HepG2 (cell line): ENCODE measurements around the gene TMEM125. TPM values are rescaled to one million over a fixed set of nuclear protein-coding genes. Genes with fewer than 3 reads are reported as not detected.

ENCODE experiments used
- ATAC-seq: fragments of 200-7000 bp; cut with Tn5 transposase; 3 replicates; pipeline ENCODE4 v1.9.1; 2020; ENCODE audit warnings: mild to moderate bottlenecking, moderate library complexity
- BruUV-seq: library from RNA; stranded (reverse); fragments of 400-500 nt; replicated peaks from 2 replicates; lab custom pipeline; 2021; lab: Mats Ljungman, UMichigan
- CTCF ChIA-PET: fragments of 300-600 bp; formaldehyde crosslinking; extraction: SDS; loops from one replicate; lab custom pipeline; 2021; ENCODE audit warnings: low total read pairs, inconsistent platforms, low intra/inter-chr PET ratio; lab: Yijun Ruan, JAX
- POLR2A ChIA-PET: fragments of 350-600 bp; sonication (Branson Sonifier 250); formaldehyde crosslinking; loops from one replicate; lab custom pipeline; 2020; ENCODE audit warnings: antibody characterized with exemption, inconsistent platforms; lab: Yijun Ruan, JAX
- DNase-seq: peaks from one replicate; pipeline ENCODE4 v3.0.0-alpha.2; 2015; ENCODE audit warnings: low spot score
- FAIRE-seq: peaks from 3 replicates; lab custom pipeline; 2011; peaks lifted over from hg19 to GRCh38; lab: Jason Lieb, UNC
- H2AFZ ChIP-seq: one replicate; pipeline ENCODE4 v1.6.1; 2011; ENCODE audit warnings: low read length, inconsistent platforms
- H3K27ac ChIP-seq: fragments of 300-600 bp; 3 replicates; pipeline ENCODE4 v1.8.0; 2011; ENCODE audit warnings: mixed run types, mild to moderate bottlenecking, mixed read lengths, low read length, inconsistent platforms; ENCODE audit not compliant: insufficient read depth; ENCODE audit errors: extremely low read length
- H3K27me3 ChIP-seq, 2 experiments: fragments of 200-600 bp in 1 of 2; 2 replicates in 1 of 2; 3 replicates in 1 of 2; pipeline versions ENCODE4 v1.6.0 to v1.8.0; 2011; ENCODE audit warnings: low read length in 2 of 2, mild to moderate bottlenecking in 2 of 2, moderate library complexity in 2 of 2, inconsistent platforms in 1 of 2; ENCODE audit not compliant: insufficient read depth in 2 of 2, control insufficient read depth in 1 of 2
- H3K36me3 ChIP-seq, 2 experiments: fragments of 200-600 bp in 1 of 2; replicated peaks in 1 of 2; 2 replicates in 1 of 2; 3 replicates in 1 of 2; pipeline versions ENCODE4 v1.5.1 to v1.8.0; 2011; ENCODE audit warnings: low read length in 2 of 2, inconsistent platforms in 1 of 2; ENCODE audit not compliant: insufficient read depth in 2 of 2, control insufficient read depth in 1 of 2
- H3K4me1 ChIP-seq: 2 replicates; pipeline ENCODE4 v1.5.1; 2012; ENCODE audit warnings: low read length, inconsistent platforms; ENCODE audit not compliant: insufficient read depth
- H3K4me2 ChIP-seq: 2 replicates; pipeline ENCODE4 v1.6.0; 2011; ENCODE audit warnings: low read depth, low read length, inconsistent platforms
- H3K4me3 ChIP-seq, 3 experiments: fragments of 200-600 bp in 1 of 3; sonication (generic), shearing (Covaris generic) in 1 of 3; replicated peaks in 1 of 3; 2 replicates each; pipeline ENCODE4 v1.5.1; 2011 to 2016; ENCODE audit warnings: low read length in 3 of 3, inconsistent platforms in 2 of 3, low read depth in 2 of 3, mild to moderate bottlenecking in 2 of 3, control low read depth in 1 of 3, mixed read lengths in 1 of 3; ENCODE audit not compliant: insufficient read depth in 1 of 3
- H3K79me2 ChIP-seq: one replicate; pipeline ENCODE4 v1.6.1; 2011; ENCODE audit warnings: low read length, inconsistent platforms; ENCODE audit not compliant: insufficient read depth
- H3K9ac ChIP-seq: 2 replicates; pipeline ENCODE4 v1.6.0; 2011; ENCODE audit warnings: mild to moderate bottlenecking, low read depth, low read length, inconsistent platforms; ENCODE audit not compliant: insufficient read depth
- H3K9me3 ChIP-seq: 2 replicates; pipeline ENCODE4 v1.5.1; 2012; ENCODE audit warnings: mild to moderate bottlenecking, low read length
- H4K20me1 ChIP-seq: 2 replicates; pipeline ENCODE4 v1.6.0; 2011; ENCODE audit warnings: inconsistent platforms, mild to moderate bottlenecking, low read length, moderate library complexity; ENCODE audit not compliant: insufficient read depth
- AGO2 ChIP-seq: fragments of 200-400 bp; formaldehyde crosslinking; optimal IDR thresholded peaks from 2 replicates; pipeline ENCODE3; 2017; ENCODE audit warnings: mild to moderate bottlenecking, low read depth, low read length, moderate library complexity
- CHD2 ChIP-seq: IDR thresholded peaks from 2 replicates; pipeline ENCODE4 v1.6.1; 2011; ENCODE audit warnings: low read depth, low read length, improper control_type of control experiment
- HNF4G ChIP-seq, 2 experiments: sonication (generic) in 1 of 2; formaldehyde crosslinking in 1 of 2; IDR thresholded peaks; 2 replicates each; pipeline versions ENCODE4 v1.4.0 to v1.6.1; 2011 to 2020; ENCODE audit warnings: borderline replicate concordance in 2 of 2, low read depth in 2 of 2, mild to moderate bottlenecking in 2 of 2, low read length in 1 of 2, missing genetic modification reagents in 1 of 2, moderate library complexity in 1 of 2
- HOXA7 ChIP-seq: sonication (generic); formaldehyde crosslinking; IDR thresholded peaks from 2 replicates; pipeline ENCODE4 v1.8.1; 2022; ENCODE audit warnings: mild to moderate bottlenecking, missing genetic modification reagents, moderate library complexity
- KLF12 ChIP-seq: sonication (generic); formaldehyde crosslinking; IDR thresholded peaks from 2 replicates; pipeline ENCODE4 v1.4.0; 2020; ENCODE audit warnings: missing genetic modification reagents, borderline replicate concordance
- PHF20 ChIP-seq: sonication (generic); formaldehyde crosslinking; IDR thresholded peaks from 2 replicates; pipeline ENCODE4 v1.5.0; 2020; ENCODE audit warnings: mild to moderate bottlenecking, missing genetic modification reagents
- SALL1 ChIP-seq: sonication (generic); formaldehyde crosslinking; IDR thresholded peaks from 2 replicates; pipeline ENCODE4 v1.8.0; 2022; ENCODE audit warnings: mild to moderate bottlenecking, missing genetic modification reagents
- WIZ ChIP-seq: sonication (generic); formaldehyde crosslinking; IDR thresholded peaks from 2 replicates; pipeline ENCODE4 v1.5.1; 2020; ENCODE audit warnings: mild to moderate bottlenecking, missing genetic modification reagents
- ZBTB33 ChIP-seq: sonication (generic); formaldehyde crosslinking; IDR thresholded peaks from 2 replicates; pipeline ENCODE4 v1.4.0; 2020; ENCODE audit warnings: missing genetic modification reagents
- ZBTB7A ChIP-seq: sonication (generic); formaldehyde crosslinking; IDR thresholded peaks from 2 replicates; pipeline ENCODE4 v1.8.0; 2022; ENCODE audit warnings: mild to moderate bottlenecking, missing genetic modification reagents
- ZHX2 ChIP-seq, 2 experiments: sonication (generic) in 1 of 2; formaldehyde crosslinking in 1 of 2; IDR thresholded peaks; 2 replicates each; pipeline versions ENCODE4 v1.6.1 to v1.9.0; 2014 to 2022; ENCODE audit warnings: antibody characterized with exemption in 1 of 2, borderline replicate concordance in 1 of 2, inconsistent platforms in 1 of 2, low read depth in 1 of 2, missing genetic modification reagents in 1 of 2
- ZMYM4 ChIP-seq: sonication (generic); formaldehyde crosslinking; IDR thresholded peaks from 2 replicates; pipeline ENCODE4 v1.8.1; 2023; ENCODE audit warnings: mild to moderate bottlenecking, missing genetic modification reagents
- ZNF326 ChIP-seq: sonication (generic); formaldehyde crosslinking; IDR thresholded peaks from 2 replicates; pipeline ENCODE4 v1.4.0; 2020; ENCODE audit warnings: missing genetic modification reagents, borderline replicate concordance
- ZNF891 ChIP-seq: sonication (generic); formaldehyde crosslinking; IDR thresholded peaks from 2 replicates; pipeline ENCODE4 v1.5.0; 2020; ENCODE audit warnings: mild to moderate bottlenecking, missing genetic modification reagents
- WGBS: methylation state at CpG from one replicate; pipeline ENCODE4 v1.1.6; 2017; ENCODE audit warnings: low lambda C conversion rate; 5-methylcytosine and 5-hydroxymethylcytosine counted together
- in situ Hi-C: cut with HindIII; loops from 2 replicates; pipeline ENCODE4 v1.10.0; 2017; ENCODE audit warnings: low pct_unique_long_range_greater_than_20kb; ENCODE audit not compliant: extremely low pct_ligation_motif_present
- intact Hi-C: fragments of 100-400 bp; cut with micrococcal nuclease; formaldehyde crosslinking; loops from one replicate; pipeline ENCODE4 v1.10.0; 2022; ENCODE audit not compliant: unreplicated experiment
- polyA plus RNA-seq, 8 experiments: library from polyadenylated mRNA; depleted of rRNA in 3 of 8; stranded (reverse) in 7 of 8; unstranded in 1 of 8; fragments of >200 nt; fragmentation: Illumina TruSeq in 4 of 8; extraction: Trizol in 4 of 8; gene quantifications; 2 replicates each; pipeline versions ENCODE4 v1.2.1 to v1.2.3, GENCODE V29; 2011 to 2016; ENCODE audit warnings: low read depth in 4 of 8, missing spikeins in 1 of 8, mixed read lengths in 1 of 8; ENCODE audit not compliant: insufficient read depth in 1 of 8
- total RNA-seq, 5 experiments: library from RNA; depleted of rRNA; stranded (reverse); fragments of >200 nt; fragmentation: Illumina TruSeq; extraction: Trizol; gene quantifications; 2 replicates each; pipeline ENCODE4 v1.2.3, GENCODE V29; 2016; ENCODE audit warnings: low read depth in 1 of 5

The TMEM125 gene
- total and polyA plus RNA-seq, 2 of the 13 experiments (the other 11 are each of a cell fraction or from before 2014, with no cell fraction given) = 0.03 TPM; not detected in 1

GRCh38 chr1:43276673-43277072 lies 6.9 kb downstream of the TMEM125 start (continued):
- TF ChIP-seq AGO2 (no peak), ZBTB33 (CRISPR knock-in tag) (no peak), CHD2 (no peak), ZNF891 (CRISPR knock-in tag) (no peak), KLF12 (CRISPR knock-in tag) (no peak), HNF4G (IDR thresholded peaks at IDR 0.05; ENCODE audit: borderline replicate concordance, low read depth, low read length) (peak; percentile 94), HNF4G (CRISPR knock-in tag; IDR thresholded peaks at IDR 0.05; ENCODE audit: borderline replicate concordance, low read depth) (peak; percentile 82; the same call in 1 of the 2 replicates), ZNF326 (CRISPR knock-in tag) (no peak), PHF20 (no peak)

- no peak overlapping the region for H2AFZ ChIP-seq
- intact Hi-C loops = loop anchor here (2.0 kb wide), 1 partner anchor 64 kb away; no protein-coding TSS in a partner anchor
- FAIRE-seq (peak; percentile 57), DNase-seq (no peak), ATAC-seq (peak; percentile 49)
- CTCF ChIA-PET = no interaction called here
- H3K79me2 ChIP-seq = no peaks in the 10 kb centered on the region
- no peaks in the 10 kb centered on the region for H4K20me1 ChIP-seq
- peak overlapping the region; percentile 53 for H3K27ac ChIP-seq
- H3K4me1 ChIP-seq = peaks cover 81% of the 10 kb centered on the region
- no peaks in the 10 kb centered on the region for H3K36me3 ChIP-seq
- no peaks in the 10 kb centered on the region for H3K9me3 ChIP-seq
- no peaks in the 10 kb centered on the region for H3K27me3 ChIP-seq
- peak overlapping the region; percentile 77 for H3K4me2 ChIP-seq
- peak overlapping the region in 2 of 3 experiments; percentile 2 to 55; a peak in 3 of 6 replicates for H3K4me3 ChIP-seq
- H3K9ac ChIP-seq = peak overlapping the region; percentile 34; the same call in 1 of the 2 replicates
- in situ Hi-C loops = no loop called here
- 14% methylated on average over 7 of the region's 7 CpGs for WGBS
- no TSS peak for BruUV-seq
- POLR2A ChIA-PET = interaction anchor here (0.8 to 2.8 kb wide), 8 partner anchors 8 to 353 kb away, joined by 3 to 35 read pairs (median 6); partner anchors contain the start of genes C1orf210 and CDC20
- no peak for TF ChIP-seq ZBTB7A (CRISPR knock-in tag)
- 0 out of 2 replicates have a peak, but pooled peaks have one; percentile 37 for TF ChIP-seq WIZ (CRISPR knock-in tag)
- TF ChIP-seq ZMYM4 (CRISPR knock-in tag) = 0 out of 2 replicates have a peak, but pooled peaks have one; percentile 18
- no peak for TF ChIP-seq ZHX2 (IDR thresholded peaks at IDR 0.05; ENCODE audit: low read depth)
- TF ChIP-seq ZHX2 (CRISPR knock-in tag; IDR thresholded peaks at IDR 0.05; ENCODE audit: borderline replicate concordance) = no peak
- no peak for TF ChIP-seq HOXA7 (CRISPR knock-in tag)
- peak; percentile 62 for TF ChIP-seq SALL1 (CRISPR knock-in tag)
These were observed 7.5 kb downstream of the TMEM125 start for GRCh38 chr1:43277116-43277876.
